Ecto neural progenitor cell (in vitro differentiated cells): ENCODE data around the gene GJA10.
"Not testable (repeated sequence)": the region's sequence is repeated elsewhere in the genome, so short reads cannot be mapped to it uniquely, and the experiment has no call there.

ENCODE experiments used
- DNase-seq: peaks from one replicate; pipeline ENCODE4 v3.0.0-alpha.2; 2018; ENCODE audit warnings: low spot score

Gene GJA10

DNA sequence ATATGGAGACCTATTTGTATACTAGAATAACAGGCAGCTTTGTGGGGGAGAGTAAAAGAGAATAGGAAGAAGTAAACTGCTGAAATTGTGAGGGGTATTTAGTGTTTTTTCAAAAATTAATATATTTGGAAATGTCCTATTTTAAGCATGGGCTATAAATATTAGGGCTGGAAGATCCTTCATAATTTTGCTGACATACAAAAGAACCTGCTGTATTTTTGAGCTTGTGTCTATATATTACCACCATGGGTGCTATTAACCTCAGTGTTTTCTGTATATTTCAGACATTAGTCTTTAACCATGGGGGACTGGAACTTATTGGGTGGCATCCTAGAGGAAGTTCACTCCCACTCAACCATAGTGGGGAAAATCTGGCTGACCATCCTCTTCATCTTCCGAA, at the start of gene GJA10:
Gene GJA10, plus strand, starts transcription at position 301 of the 400 bp plus-strand sequence. Its CDS starts 0 bp downstream, at position 301.
- no peak for DNase-seq

- not testable (repeated sequence) for DNase-seq
Observed at GRCh38 chr6:89847513-89847912, 46.8 kb upstream of the GJA10 start.

GRCh38 chr6:89853068-89853467, 41.2 kb upstream of the GJA10 start:
- no peak for DNase-seq

DNA sequence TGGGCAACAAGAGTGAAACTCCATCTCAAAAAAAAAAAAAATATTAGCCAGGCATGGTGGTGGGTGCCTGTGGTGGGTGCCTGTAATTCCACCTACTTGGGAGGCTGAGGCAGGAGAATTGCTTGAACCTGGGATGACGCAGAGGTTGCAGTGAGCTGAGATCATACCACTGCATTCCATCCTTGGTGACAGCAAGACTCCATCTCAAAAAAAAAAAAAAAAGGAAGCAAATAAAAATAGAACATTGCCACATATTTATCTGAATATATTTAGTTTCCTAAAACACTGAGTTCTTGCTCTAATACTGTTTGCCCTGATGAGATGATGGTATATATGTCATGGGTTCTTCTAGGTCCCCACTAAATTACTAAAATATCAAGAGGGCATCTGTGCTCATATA, 36.2 kb upstream of the GJA10 start:
- DNase-seq: no peak

- DNase-seq: no peak
Observed at GRCh38 chr6:89859744-89860143, 34.5 kb upstream of the GJA10 start.

DNA sequence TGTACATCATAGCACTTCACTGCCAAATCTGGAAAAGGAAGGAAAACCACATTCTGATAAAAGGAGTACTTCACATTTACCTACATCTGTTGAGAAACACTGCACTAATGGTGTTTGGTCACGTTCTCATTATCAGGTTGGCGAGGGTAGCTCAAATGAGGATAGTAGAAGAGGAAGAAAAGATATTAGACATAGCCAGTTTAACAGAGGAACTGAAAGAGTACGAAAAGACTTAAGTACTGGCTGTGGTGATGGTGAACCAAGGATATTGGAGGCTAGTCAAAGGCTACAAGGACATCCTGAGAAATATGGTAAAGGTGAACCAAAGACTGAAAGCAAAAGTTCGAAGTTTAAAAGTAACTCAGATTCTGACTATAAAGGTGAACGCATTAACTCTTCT, 32.0 kb upstream of the GJA10 start:
- DNase-seq: no peak

DNA sequence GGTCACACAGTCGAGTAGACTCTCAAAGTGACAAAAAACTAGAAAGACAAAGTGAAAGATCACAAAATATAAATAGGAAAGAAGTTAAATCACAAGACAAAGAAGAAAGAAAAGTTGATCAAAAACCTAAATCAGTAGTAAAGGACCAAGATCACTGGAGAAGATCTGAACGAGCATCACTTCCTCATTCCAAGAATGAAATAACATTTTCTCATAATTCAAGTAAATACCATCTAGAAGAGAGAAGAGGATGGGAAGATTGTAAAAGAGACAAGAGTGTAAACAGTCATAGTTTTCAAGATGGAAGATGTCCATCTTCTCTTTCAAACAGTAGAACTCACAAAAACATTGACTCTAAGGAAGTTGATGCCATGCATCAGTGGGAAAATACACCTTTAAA, 31.6 kb upstream of the GJA10 start:
- no peak for DNase-seq

- no peak for DNase-seq
Observed at GRCh38 chr6:89866024-89866678, 28.1 kb upstream of the GJA10 start.

- DNase-seq: no peak
Observed at GRCh38 chr6:89873721-89874120, 20.5 kb upstream of the GJA10 start.

- no peak for DNase-seq
Observed at GRCh38 chr6:89874438-89874837, 19.8 kb upstream of the GJA10 start.

DNA sequence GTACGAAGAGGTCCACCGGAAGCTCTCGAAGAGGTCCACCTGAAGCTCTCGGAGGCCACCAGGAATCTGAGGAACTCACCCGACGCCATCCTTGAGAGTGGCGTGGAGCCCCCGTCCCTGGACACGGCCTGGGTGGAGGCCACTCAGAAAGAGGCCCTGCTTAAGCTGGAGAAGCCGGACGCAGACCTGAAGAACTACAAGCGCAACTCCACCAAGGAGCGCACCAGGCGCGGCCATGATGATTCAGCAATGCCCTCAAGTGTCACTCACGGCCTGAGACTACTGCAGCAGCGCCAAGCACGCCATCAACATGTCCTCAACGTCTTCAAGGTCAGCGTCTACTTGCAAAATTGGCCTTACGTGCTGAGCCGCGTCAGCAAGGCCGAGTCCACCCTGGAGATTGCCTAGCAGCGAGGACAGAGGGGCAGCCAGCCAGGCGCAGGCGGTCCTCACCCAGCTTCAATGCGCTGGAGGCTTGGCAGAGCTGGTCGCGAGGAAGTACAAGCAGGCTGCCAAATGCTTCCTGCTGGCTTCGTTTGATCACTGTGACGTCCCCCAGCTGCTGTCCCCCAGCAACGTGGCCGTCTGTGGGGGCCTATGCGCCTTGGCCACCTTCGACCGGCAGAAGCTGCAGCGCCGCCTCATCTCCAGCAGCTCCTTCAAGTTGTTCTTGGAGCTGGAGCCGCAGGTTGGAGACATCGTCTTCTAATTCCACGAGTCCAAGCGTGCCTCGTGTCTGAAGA, 7.7 kb upstream of the GJA10 start:
- DNase-seq: no peak

DNA sequence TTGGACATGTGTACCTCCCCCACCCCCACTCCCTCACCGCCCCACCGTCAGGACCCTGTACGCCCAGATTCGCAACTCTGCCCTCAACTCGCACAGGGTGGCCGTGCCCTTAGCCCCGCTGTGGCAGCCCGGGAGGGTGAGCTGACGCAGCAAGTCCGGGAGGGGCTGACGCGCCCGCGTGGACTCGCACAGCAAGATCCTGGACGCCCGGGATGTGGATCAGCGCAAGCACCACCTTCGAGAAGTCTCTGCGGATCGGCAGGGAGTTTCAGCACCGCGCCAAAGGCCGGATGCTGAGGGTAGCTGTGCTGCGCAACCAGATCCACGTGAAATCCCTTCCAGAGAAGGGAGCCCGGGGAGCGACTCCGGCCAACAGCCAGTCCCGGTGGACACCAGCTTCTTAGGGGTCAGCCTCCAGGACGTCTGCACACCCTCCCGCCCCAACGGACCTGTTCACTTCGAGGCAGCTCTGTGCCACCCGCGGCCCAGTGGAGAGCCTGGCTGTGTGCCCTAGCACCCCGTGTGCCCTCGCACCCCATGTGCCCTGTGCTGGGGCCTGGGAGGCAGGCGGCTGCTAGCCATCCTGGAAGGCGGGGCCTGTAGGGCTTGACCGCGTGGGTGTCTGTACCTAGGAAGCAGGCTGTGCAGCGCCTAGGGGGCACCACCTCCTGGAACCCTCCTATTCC, 6.7 kb upstream of the GJA10 start:
- no peak for DNase-seq

- no peak for DNase-seq
Observed at GRCh38 chr6:89888138-89888514, 6.1 kb upstream of the GJA10 start.

- DNase-seq: no peak
Observed at GRCh38 chr6:89888871-89889270, 5.4 kb upstream of the GJA10 start.

DNA sequence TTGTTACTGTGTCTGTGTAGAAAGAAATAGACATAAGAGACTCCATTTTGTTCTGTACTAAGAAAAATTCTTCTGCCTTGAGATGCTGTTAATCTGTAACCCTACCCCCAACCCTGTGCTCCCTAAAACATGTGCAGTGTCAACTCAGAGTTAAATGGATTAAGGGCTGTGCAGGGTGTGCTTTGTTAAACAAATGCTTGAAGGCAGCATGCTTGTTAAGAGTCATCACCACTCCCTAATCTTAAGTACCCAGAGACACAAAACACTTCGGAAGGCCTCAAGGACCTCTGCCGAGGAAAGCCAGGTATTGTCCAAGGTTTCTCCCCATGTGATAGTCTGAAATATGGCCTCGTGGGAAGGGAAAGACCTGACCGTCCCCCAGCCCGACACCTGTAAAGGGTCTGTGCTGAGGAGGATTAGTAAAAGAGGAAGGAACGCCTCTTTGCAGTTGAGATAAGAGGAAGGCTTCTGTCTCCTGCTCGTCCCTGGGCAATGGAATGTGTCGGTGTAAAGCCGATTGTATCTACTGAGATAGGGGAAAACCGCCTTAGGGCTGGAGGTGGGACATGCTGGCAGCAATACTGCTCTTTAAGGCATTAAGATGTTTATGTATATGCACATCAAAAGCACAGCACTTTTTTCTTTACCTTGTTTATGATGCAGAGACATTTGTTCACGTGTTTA, 3.3 kb upstream of the GJA10 start:
- peak; percentile 51 for DNase-seq

- not testable (repeated sequence) for DNase-seq
Observed at GRCh38 chr6:89892577-89892976, 1.7 kb upstream of the GJA10 start.

- peak; percentile 81 for DNase-seq
Observed at GRCh38 chr6:89895276-89895874, 1.1 kb downstream of the GJA10 start.

- DNase-seq: not testable (repeated sequence)
Observed at GRCh38 chr6:89910001-89910901, 16.0 kb downstream of the GJA10 start.

- DNase-seq: no peak
Observed at GRCh38 chr6:89910902-89911240, 16.6 kb downstream of the GJA10 start.

DNA sequence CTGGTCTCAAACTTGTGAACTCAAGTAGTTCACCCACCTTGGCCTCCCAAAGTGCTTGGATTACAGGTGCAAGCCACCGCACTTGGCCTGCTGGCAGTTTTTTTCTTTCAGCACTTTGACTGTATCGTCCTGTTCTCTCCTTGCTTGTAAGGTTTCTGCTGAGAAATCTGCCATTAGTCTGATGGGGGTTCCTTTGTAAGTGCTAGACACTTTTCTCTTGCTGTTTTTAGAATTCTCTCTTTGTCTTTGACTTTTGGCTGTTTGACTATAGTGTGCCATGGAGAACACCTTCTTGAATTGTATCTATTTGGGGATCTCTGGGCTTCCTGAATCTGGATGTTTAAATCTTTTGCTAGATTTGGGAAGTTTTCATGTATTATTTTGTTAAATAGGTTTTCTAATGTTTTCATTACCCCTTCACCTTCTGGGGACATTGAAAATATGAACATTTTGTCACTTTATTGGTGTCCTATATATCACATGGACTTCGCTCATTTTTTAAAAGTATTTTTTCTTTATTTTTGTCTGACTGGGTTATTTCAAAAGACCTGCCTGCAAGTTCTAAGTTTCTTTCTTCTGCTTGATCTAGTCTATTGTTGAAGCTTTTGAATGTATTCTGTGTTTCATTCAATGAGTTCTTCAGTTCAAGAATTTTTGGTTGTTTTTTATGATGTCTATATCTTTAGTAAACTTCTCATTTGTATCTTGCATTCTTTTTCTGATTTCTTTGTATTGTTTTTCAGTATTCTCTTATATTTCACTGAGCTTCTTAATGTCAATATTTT, 22.1 kb downstream of the GJA10 start:
- DNase-seq: no peak
